ENCODE measurements around the gene EIF3F.

EIF3F gene

GRCh38 chr11:8038393-8038792, 51.3 kb downstream of the EIF3F start:
- Histone ChIP-seq H3K36me3 (ENCODE audit: control insufficient read depth, insufficient read depth, low read length) (no peaks in the 10 kb centered on the region), H3K9ac (ENCODE audit: low read length) (no peak overlapping the region), H3K27me3 (ENCODE audit: control insufficient read depth, insufficient read depth, low read length) (no peaks in the 10 kb centered on the region), H3K27ac (ENCODE audit: low read depth, low read length) (no peak overlapping the region), H3K4me3 (ENCODE audit: low read length) (no peak overlapping the region), H3K4me1 (ENCODE audit: control insufficient read depth, insufficient read depth, low read length) (peaks cover 2% of the 10 kb centered on the region)

DNA sequence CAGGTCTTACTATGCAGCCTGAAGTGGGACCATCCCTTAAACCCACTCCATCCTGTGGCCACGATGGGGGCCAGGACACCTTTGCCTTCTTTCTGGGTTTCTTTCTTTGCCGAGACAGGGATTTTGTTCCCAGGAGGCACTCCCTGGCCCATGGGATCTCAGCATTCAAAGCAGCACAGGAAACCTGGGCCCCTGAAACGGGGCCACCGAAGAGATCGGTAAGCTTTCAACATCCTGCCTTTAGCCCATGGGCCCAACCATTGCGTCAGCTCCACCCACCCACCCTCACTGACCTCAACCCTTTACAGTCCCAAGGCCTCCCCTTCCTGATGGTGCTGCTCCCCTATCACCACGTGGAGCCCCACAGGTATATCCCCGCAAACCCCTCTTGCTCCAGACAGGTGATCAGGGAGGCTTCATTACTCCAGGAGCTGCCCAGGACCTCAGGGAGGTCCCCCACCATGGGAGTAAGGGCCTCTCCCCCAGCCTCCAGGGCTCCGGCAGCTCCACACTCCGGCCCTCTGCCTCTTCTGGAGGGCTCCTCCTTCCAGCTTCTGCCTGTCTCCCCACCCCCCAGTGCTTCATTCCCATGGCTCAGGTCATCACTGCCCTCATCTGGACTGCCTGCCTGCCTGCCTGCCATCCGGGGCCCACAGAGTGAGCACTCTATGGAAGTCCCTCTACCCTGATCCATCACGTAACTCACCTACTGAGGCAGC, 51.8 kb downstream of the EIF3F start:
- Histone ChIP-seq H3K9ac (ENCODE audit: low read length) (no peak overlapping the region), H3K4me3 (ENCODE audit: low read length) (no peak overlapping the region), H3K4me1 (ENCODE audit: control insufficient read depth, insufficient read depth, low read length) (no peaks in the 10 kb centered on the region), H3K27me3 (ENCODE audit: control insufficient read depth, insufficient read depth, low read length) (no peaks in the 10 kb centered on the region), H3K27ac (ENCODE audit: low read depth, low read length) (no peak overlapping the region), H3K36me3 (ENCODE audit: control insufficient read depth, insufficient read depth, low read length) (no peaks in the 10 kb centered on the region)

DNA sequence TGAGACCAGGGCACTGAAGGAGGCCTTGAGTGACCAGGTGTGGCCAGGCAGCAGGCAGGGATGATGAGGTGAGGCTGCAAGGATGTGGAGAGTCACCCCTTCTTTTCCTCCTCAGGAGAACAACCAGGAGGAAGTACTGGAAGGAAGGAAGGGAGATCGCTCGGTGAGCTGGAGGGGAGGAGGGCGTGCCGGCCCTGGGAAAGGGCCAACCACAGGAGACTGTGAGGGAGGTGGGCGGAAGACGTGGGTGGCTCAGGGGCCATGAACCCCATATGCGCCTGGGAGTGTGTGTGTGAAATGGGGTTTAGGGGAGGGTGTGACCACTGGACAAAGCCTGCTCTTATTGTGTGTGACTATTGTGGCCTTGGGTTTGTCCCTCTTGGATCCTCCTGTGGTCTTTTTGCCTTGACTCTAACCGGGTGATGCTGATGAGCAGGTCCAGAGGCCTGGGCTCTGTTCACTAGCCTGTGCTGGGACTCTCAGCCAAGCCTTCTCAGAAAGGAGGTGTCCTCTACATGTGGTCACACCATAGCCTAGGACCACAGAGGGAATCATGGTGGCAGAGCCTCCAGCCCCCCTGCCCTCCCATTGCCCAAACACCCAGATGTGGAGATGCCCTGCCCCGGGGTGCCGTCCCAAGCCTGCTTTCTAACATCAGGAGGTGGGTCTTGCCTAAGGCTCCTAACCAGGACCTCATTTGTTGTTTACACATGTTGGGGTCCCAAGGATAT, 52.6 kb downstream of the EIF3F start:
- Histone ChIP-seq H3K27ac (ENCODE audit: low read depth, low read length) (no peak overlapping the region), H3K4me3 (ENCODE audit: low read length) (no peak overlapping the region), H3K9ac (ENCODE audit: low read length) (no peak overlapping the region), H3K27me3 (ENCODE audit: control insufficient read depth, insufficient read depth, low read length) (no peaks in the 10 kb centered on the region), H3K4me1 (ENCODE audit: control insufficient read depth, insufficient read depth, low read length) (no peaks in the 10 kb centered on the region), H3K36me3 (ENCODE audit: control insufficient read depth, insufficient read depth, low read length) (no peaks in the 10 kb centered on the region)

GRCh38 chr11:8040261-8040920, 53.3 kb downstream of the EIF3F start:
- Histone ChIP-seq H3K36me3 (ENCODE audit: control insufficient read depth, insufficient read depth, low read length) (no peaks in the 10 kb centered on the region), H3K27me3 (ENCODE audit: control insufficient read depth, insufficient read depth, low read length) (no peaks in the 10 kb centered on the region), H3K9ac (ENCODE audit: low read length) (no peak overlapping the region), H3K4me1 (ENCODE audit: control insufficient read depth, insufficient read depth, low read length) (no peaks in the 10 kb centered on the region), H3K4me3 (ENCODE audit: low read length) (no peak overlapping the region), H3K27ac (ENCODE audit: low read depth, low read length) (no peak overlapping the region)

DNA sequence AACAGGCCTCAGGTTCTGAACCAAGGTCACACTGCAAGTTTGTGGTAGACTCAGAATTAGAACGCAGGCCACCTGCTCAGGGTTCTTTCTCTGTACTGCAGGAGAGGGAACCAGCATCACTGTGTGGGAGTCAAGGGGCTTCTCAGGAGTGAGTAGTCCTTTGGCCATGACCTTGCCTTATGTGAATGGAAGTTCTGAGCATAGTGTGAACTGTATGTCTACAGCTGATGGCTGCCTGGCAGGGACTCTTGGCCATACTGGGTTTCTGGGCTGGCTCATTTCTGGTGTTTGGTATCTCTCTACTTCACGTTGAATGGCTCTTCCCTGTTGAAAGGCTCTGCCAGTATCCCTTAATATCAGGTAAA, 53.8 kb downstream of the EIF3F start:
- Histone ChIP-seq H3K9ac (ENCODE audit: low read length) (no peak overlapping the region), H3K36me3 (ENCODE audit: control insufficient read depth, insufficient read depth, low read length) (no peaks in the 10 kb centered on the region), H3K27me3 (ENCODE audit: control insufficient read depth, insufficient read depth, low read length) (no peaks in the 10 kb centered on the region), H3K4me1 (ENCODE audit: control insufficient read depth, insufficient read depth, low read length) (no peaks in the 10 kb centered on the region), H3K27ac (ENCODE audit: low read depth, low read length) (no peak overlapping the region), H3K4me3 (ENCODE audit: low read length) (no peak overlapping the region)

DNA sequence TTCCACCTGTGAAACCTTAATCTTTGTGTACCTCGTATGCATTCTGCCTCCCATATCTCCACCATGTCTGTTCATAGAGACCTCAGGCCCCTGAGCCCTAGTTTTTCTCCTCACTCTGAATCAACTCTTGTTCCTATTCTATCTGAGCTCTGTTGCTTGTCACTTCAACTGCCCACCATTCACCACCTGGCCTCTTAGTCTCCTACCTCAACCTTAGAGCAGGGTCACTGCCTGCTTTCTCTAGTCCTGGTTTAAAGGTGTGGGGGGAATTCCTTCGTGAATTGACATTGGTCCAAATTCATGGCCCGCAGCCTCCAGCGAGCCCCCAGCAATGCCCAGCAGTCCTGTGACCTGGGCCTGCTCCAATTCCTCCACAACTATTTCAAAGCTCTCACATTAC, 54.4 kb downstream of the EIF3F start:
- no peak overlapping the region for H3K9ac ChIP-seq (ENCODE audit: low read length)
- H3K4me1 ChIP-seq (ENCODE audit: control insufficient read depth, insufficient read depth, low read length): no peaks in the 10 kb centered on the region
- H3K27ac ChIP-seq (ENCODE audit: low read depth, low read length): no peak overlapping the region
- H3K4me3 ChIP-seq (ENCODE audit: low read length): no peak overlapping the region
- H3K27me3 ChIP-seq (ENCODE audit: control insufficient read depth, insufficient read depth, low read length): no peaks in the 10 kb centered on the region
- H3K36me3 ChIP-seq (ENCODE audit: control insufficient read depth, insufficient read depth, low read length): no peaks in the 10 kb centered on the region

DNA sequence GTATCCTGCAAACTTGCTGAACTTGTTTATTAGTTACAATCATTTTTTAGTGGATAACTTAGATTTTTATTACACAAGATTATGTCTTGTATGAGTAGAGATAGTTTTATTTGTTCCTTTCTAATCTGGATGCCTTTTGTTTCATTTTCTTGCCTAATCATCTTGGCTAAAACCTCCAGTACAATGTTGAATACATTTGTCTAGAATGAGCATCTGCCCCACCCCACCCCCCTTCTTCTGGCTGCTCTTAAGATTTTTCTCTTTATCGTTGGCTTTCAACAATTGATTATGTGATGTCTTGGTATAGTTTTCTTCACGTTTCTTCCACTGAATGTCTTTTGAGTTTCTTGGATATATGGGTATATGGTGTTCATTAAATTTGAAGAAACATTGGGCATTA, 56.6 kb downstream of the EIF3F start:
- Histone ChIP-seq H3K4me1 (ENCODE audit: control insufficient read depth, insufficient read depth, low read length) (no peaks in the 10 kb centered on the region), H3K36me3 (ENCODE audit: control insufficient read depth, insufficient read depth, low read length) (no peaks in the 10 kb centered on the region), H3K9ac (ENCODE audit: low read length) (no peak overlapping the region), H3K4me3 (ENCODE audit: low read length) (no peak overlapping the region), H3K27ac (ENCODE audit: low read depth, low read length) (no peak overlapping the region), H3K27me3 (ENCODE audit: control insufficient read depth, insufficient read depth, low read length) (no peaks in the 10 kb centered on the region)

DNA sequence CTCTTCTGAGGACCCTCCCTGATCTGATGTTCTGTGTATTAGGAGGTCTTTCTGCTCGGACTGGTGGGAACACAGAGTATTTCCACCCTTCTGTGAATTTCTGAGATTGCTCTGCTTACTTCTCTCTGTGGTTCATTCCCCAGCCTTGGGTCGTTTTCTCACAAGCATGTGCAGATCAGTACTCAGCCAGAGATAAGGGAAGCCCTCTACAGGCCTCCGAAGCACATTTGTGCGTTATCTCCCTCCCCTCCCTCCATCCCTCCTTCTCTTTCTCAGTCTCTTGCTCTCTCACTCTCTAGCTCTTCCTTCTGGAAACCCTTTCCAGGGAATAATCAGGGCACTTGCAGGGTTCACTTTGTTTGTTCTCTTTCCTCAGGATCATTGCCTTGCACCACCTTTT, 58.7 kb downstream of the EIF3F start:
- H3K27ac ChIP-seq (ENCODE audit: low read depth, low read length): no peak overlapping the region
- no peaks in the 10 kb centered on the region for H3K36me3 ChIP-seq (ENCODE audit: control insufficient read depth, insufficient read depth, low read length)
- no peak overlapping the region for H3K9ac ChIP-seq (ENCODE audit: low read length)
- no peak overlapping the region for H3K4me3 ChIP-seq (ENCODE audit: low read length)
- no peaks in the 10 kb centered on the region for H3K4me1 ChIP-seq (ENCODE audit: control insufficient read depth, insufficient read depth, low read length)
- no peaks in the 10 kb centered on the region for H3K27me3 ChIP-seq (ENCODE audit: control insufficient read depth, insufficient read depth, low read length)

- Histone ChIP-seq H3K4me3 (ENCODE audit: low read length) (no peak overlapping the region), H3K4me1 (ENCODE audit: control insufficient read depth, insufficient read depth, low read length) (no peaks in the 10 kb centered on the region), H3K27me3 (ENCODE audit: control insufficient read depth, insufficient read depth, low read length) (no peaks in the 10 kb centered on the region), H3K27ac (ENCODE audit: low read depth, low read length) (no peak overlapping the region), H3K36me3 (ENCODE audit: control insufficient read depth, insufficient read depth, low read length) (no peaks in the 10 kb centered on the region), H3K9ac (ENCODE audit: low read length) (no peak overlapping the region)
Measured at GRCh38 chr11:8047382-8047781, 60.2 kb downstream of the EIF3F start.

DNA sequence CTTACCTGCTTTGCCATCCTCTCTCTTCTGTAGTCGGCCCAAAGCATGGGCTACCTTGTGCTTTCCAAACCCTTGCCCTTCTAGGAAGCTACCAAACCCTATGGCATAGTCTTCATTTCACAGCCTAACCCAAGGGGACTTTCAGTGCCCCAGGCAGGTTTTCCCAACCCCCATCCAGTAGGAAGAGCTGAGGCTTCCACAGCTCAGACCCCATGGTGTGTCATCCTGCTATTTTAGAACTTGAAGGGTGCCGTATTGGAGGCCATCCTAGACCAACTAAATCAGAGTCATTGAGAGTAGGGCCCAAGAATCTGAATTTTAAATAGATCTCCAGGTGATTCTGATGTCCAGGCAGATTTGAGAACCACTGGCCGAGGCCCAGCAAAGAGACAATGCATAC, 61.9 kb downstream of the EIF3F start:
- Histone ChIP-seq H3K9ac (ENCODE audit: low read length) (no peak overlapping the region), H3K27ac (ENCODE audit: low read depth, low read length) (no peak overlapping the region), H3K4me1 (ENCODE audit: control insufficient read depth, insufficient read depth, low read length) (no peaks in the 10 kb centered on the region), H3K36me3 (ENCODE audit: control insufficient read depth, insufficient read depth, low read length) (no peaks in the 10 kb centered on the region), H3K4me3 (ENCODE audit: low read length) (no peak overlapping the region), H3K27me3 (ENCODE audit: control insufficient read depth, insufficient read depth, low read length) (no peaks in the 10 kb centered on the region)
